Mesenchymal stem cell (in vitro differentiated cells and primary cell): ENCODE data around the gene DDX28.

Experiments
- DNase-seq: peaks from one replicate; pipeline ENCODE4 v3.0.0-alpha.2; 2013
- H2AFZ ChIP-seq: one replicate; pipeline ENCODE4 v1.6.1; 2013; ENCODE audit warnings: low read depth, mild to moderate bottlenecking, control low read depth, inconsistent platforms, low read length, moderate library complexity
- H2AK5ac ChIP-seq: 2 replicates; pipeline ENCODE4 v1.6.1; 2013; ENCODE audit warnings: low read length, moderate library complexity, mild to moderate bottlenecking, inconsistent platforms; ENCODE audit not compliant: severe bottlenecking
- H2BK120ac ChIP-seq: one replicate; pipeline ENCODE4 v1.6.1; 2013; ENCODE audit warnings: low read depth, mild to moderate bottlenecking, inconsistent platforms, low read length, moderate library complexity
- H2BK12ac ChIP-seq, 2 experiments: one replicate each; pipeline ENCODE4 v1.6.1; 2013; ENCODE audit warnings: inconsistent platforms in 2 of 2, low read length in 2 of 2, mild to moderate bottlenecking in 2 of 2, moderate library complexity in 2 of 2, control low read depth in 1 of 2
- H2BK15ac ChIP-seq: one replicate; pipeline ENCODE4 v1.6.1; 2013; ENCODE audit warnings: mild to moderate bottlenecking, low read depth, inconsistent platforms; ENCODE audit not compliant: poor library complexity, severe bottlenecking
- H2BK5ac ChIP-seq: 2 replicates; pipeline ENCODE4 v1.6.1; 2013; ENCODE audit warnings: low read depth, mild to moderate bottlenecking, low read length, control low read depth, inconsistent platforms; ENCODE audit not compliant: poor library complexity, severe bottlenecking
- H3K14ac ChIP-seq, 2 experiments: one replicate each; pipeline ENCODE4 v1.6.1; 2013; ENCODE audit warnings: inconsistent platforms in 2 of 2, low read length in 2 of 2, control low read depth in 1 of 2, mild to moderate bottlenecking in 1 of 2, moderate library complexity in 1 of 2
- H3K18ac ChIP-seq, 2 experiments: one replicate each; pipeline ENCODE4 v1.6.1; 2013; ENCODE audit warnings: inconsistent platforms in 2 of 2, low read length in 2 of 2, control low read depth in 1 of 2, low read depth in 1 of 2, mild to moderate bottlenecking in 1 of 2
- H3K23ac ChIP-seq, 2 experiments: one replicate each; pipeline ENCODE4 v1.6.1; 2013; ENCODE audit warnings: inconsistent platforms in 2 of 2, low read length in 2 of 2, mild to moderate bottlenecking in 2 of 2, moderate library complexity in 2 of 2, control low read depth in 1 of 2
- H3K27ac ChIP-seq: 2 replicates; pipeline ENCODE4 v1.5.1; 2013; ENCODE audit warnings: mild to moderate bottlenecking, moderate library complexity, low read length, control low read depth, inconsistent platforms; ENCODE audit not compliant: poor library complexity, severe bottlenecking
- H3K27me3 ChIP-seq, 2 experiments: 2 replicates each; pipeline versions ENCODE4 v1.6.1 to v1.7.0; 2013; ENCODE audit warnings: low read length in 2 of 2, mild to moderate bottlenecking in 2 of 2, moderate library complexity in 2 of 2, control low read depth in 1 of 2, inconsistent platforms in 1 of 2; ENCODE audit not compliant: control insufficient read depth in 1 of 2, insufficient read depth in 1 of 2
- H3K36me3 ChIP-seq, 2 experiments: 2 replicates each; pipeline versions ENCODE4 v1.6.1 to v1.7.0; 2013; ENCODE audit warnings: low read length in 2 of 2, control low read depth in 1 of 2, inconsistent platforms in 1 of 2, low read depth in 1 of 2, mild to moderate bottlenecking in 1 of 2; ENCODE audit not compliant: insufficient read depth in 2 of 2, control insufficient read depth in 1 of 2
- H3K4ac ChIP-seq, 2 experiments: one replicate each; pipeline ENCODE4 v1.6.1; 2013; ENCODE audit warnings: inconsistent platforms in 2 of 2, low read length in 2 of 2, mild to moderate bottlenecking in 2 of 2, moderate library complexity in 2 of 2, control low read depth in 1 of 2, low read depth in 1 of 2
- H3K4me1 ChIP-seq: 2 replicates; pipeline ENCODE4 v1.6.1; 2013; ENCODE audit warnings: low read depth, low read length, control low read depth; ENCODE audit not compliant: control insufficient read depth, insufficient read depth
- H3K4me2 ChIP-seq: 2 replicates; pipeline ENCODE4 v1.6.1; 2013; ENCODE audit warnings: low read length, mild to moderate bottlenecking, inconsistent platforms; ENCODE audit not compliant: poor library complexity, severe bottlenecking
- H3K4me3 ChIP-seq, 2 experiments: 2 replicates each; pipeline versions ENCODE4 v1.5.1 to v1.7.0; 2013; ENCODE audit warnings: low read length in 2 of 2, mild to moderate bottlenecking in 2 of 2, control low read depth in 1 of 2, low read depth in 1 of 2; ENCODE audit not compliant: insufficient read depth in 1 of 2
- H3K79me1 ChIP-seq: replicated peaks from 2 replicates; pipeline ENCODE4 v1.6.1; 2013; ENCODE audit warnings: mild to moderate bottlenecking, control low read depth, low read length, inconsistent platforms; ENCODE audit not compliant: poor library complexity, severe bottlenecking
- H3K9ac ChIP-seq: 2 replicates; pipeline ENCODE4 v1.7.0; 2013; ENCODE audit warnings: mild to moderate bottlenecking, low read length, moderate library complexity
- H3K9me3 ChIP-seq: 2 replicates; pipeline ENCODE4 v1.7.0; 2013; ENCODE audit warnings: mild to moderate bottlenecking, low read length; ENCODE audit not compliant: control insufficient read depth
- H4K8ac ChIP-seq: one replicate; pipeline ENCODE4 v1.6.1; 2013; ENCODE audit warnings: inconsistent platforms, mild to moderate bottlenecking, low read length, moderate library complexity
- H4K91ac ChIP-seq: one replicate; pipeline ENCODE4 v1.6.1; 2013; ENCODE audit warnings: mild to moderate bottlenecking, low read length, inconsistent platforms
- WGBS: methylation state at CpG from one replicate; pipeline ENCODE4 v1.1.7; 2013; ENCODE audit warnings: mixed read lengths; 5-methylcytosine and 5-hydroxymethylcytosine counted together

DDX28 gene

DNA sequence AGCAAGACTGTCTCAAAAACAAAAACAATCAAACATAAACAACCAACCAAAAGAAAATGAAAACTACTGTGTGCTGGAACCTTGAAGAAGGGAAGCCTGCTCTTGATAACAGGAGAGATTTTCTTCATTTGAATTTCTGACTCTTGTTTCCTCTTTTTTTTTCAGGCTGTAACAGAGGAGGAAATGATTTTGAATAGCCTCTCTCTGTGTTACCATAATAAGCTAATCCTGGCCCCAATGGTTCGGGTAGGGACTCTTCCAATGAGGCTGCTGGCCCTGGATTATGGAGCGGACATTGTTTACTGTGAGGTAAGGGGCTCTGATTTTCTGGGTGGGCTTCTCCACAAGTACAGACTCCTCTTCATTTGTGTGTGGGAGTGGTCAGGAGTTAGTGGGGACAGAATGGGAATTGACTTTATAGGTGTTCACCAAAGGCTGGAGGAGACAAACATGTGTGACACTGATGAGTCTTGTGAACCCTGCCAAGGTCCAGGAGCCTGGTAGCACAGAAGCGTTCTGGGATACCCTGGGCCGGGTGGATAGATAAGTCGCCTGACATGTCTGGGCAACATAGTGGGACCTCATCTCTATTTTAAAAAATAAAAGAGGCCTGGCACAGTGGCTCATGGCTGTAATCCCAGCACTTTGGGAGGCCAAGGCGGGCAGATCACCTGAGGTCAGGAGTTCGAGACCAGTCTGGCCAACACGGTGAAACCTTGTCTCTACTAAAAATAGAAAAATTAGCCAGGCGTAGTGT lies 15.0 kb upstream of the DDX28 start:
- peaks cover 9 to 10% of the 10 kb centered on the region in 2 experiments for H3K36me3 ChIP-seq
- H3K4me3 ChIP-seq, result no peak overlapping the region
- H3K4ac ChIP-seq, result no peak overlapping the region
- no peak overlapping the region for H3K14ac ChIP-seq
- H2AFZ ChIP-seq, result no peak overlapping the region
- no peak for DNase-seq
- H2BK5ac ChIP-seq, result no peak overlapping the region
- H2BK12ac ChIP-seq, result no peak overlapping the region
- 97% methylated on average over 9 of the region's 9 CpGs for WGBS
- H3K79me1 ChIP-seq, result peaks cover 12% of the 10 kb centered on the region
- H3K9ac ChIP-seq, result no peak overlapping the region
- H3K4me2 ChIP-seq, result no peak overlapping the region
- no peak overlapping the region for H2BK15ac ChIP-seq
- H3K9me3 ChIP-seq, result no peaks in the 10 kb centered on the region
- H3K18ac ChIP-seq, result no peak overlapping the region
- no peak overlapping the region for H3K23ac ChIP-seq
- H3K27ac ChIP-seq, result no peak overlapping the region
- H4K8ac ChIP-seq, result no peak overlapping the region
- H2AK5ac ChIP-seq, result no peak overlapping the region
- no peaks in the 10 kb centered on the region for H3K27me3 ChIP-seq
- no peak overlapping the region for H4K91ac ChIP-seq
- H3K4me1 ChIP-seq, result no peaks in the 10 kb centered on the region
- H2BK120ac ChIP-seq, result no peak overlapping the region

DNA sequence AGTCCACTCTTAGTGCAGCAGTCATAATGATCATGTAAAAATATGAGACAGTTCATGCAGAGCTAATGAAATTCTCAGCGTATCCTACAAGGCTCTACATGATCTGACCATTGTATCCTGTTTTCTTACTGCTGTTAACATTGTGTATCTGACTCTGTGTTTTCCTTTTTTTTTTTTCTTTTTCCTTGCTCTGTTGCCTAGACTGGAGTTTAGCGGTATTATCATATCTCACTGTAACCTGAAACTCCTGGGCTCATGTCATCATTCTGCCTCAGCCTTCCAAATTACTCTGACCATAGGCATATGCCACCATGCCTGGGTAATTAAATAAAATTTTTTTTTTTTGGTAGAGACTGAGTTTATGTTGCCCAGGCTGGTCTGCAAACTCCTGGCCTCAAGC lies 12.2 kb upstream of the DDX28 start:
- Histone ChIP-seq H4K91ac (no peak overlapping the region), H3K4me2 (no peak overlapping the region)
- 100% methylated on average over 1 of the region's 2 CpGs for WGBS

GRCh38 chr16:68033101-68033500 lies 10.1 kb upstream of the DDX28 start:
- DNase-seq, result no peak
- Histone ChIP-seq H3K27ac (no peak overlapping the region), H3K36me3 (peaks cover 3 to 9% of the 10 kb centered on the region in 2 experiments), H2AK5ac (no peak overlapping the region), H2AFZ (no peak overlapping the region), H3K23ac (no peak overlapping the region), H2BK120ac (no peak overlapping the region), H4K91ac (no peak overlapping the region), H3K14ac (no peak overlapping the region), H2BK15ac (no peak overlapping the region), H3K4me1 (no peaks in the 10 kb centered on the region), H3K9ac (no peak overlapping the region), H3K9me3 (no peaks in the 10 kb centered on the region), H3K18ac (no peak overlapping the region), H2BK12ac (no peak overlapping the region), H3K4me3 (no peak overlapping the region), H3K4ac (no peak overlapping the region), H3K79me1 (peaks cover 18% of the 10 kb centered on the region), H4K8ac (no peak overlapping the region), H3K4me2 (no peak overlapping the region), H3K27me3 (no peaks in the 10 kb centered on the region), H2BK5ac (no peak overlapping the region)
- 98% methylated on average over 2 of the region's 2 CpGs for WGBS

More for the DNA sequence above, 12.2 kb upstream of the DDX28 start:
- H2BK15ac ChIP-seq, result no peak overlapping the region
- H3K36me3 ChIP-seq, result peaks cover 7% of the 10 kb centered on the region in 2 experiments
- H3K4me3 ChIP-seq, result no peak overlapping the region
- no peak overlapping the region for H3K9ac ChIP-seq
- no peak overlapping the region for H2BK12ac ChIP-seq
- H3K9me3 ChIP-seq, result no peaks in the 10 kb centered on the region
- peaks cover 10% of the 10 kb centered on the region for H3K79me1 ChIP-seq
- H3K4ac ChIP-seq, result no peak overlapping the region
- H3K14ac ChIP-seq, result no peak overlapping the region
- no peak overlapping the region for H3K27ac ChIP-seq
- H4K8ac ChIP-seq, result no peak overlapping the region
- H2BK120ac ChIP-seq, result no peak overlapping the region
- H3K4me1 ChIP-seq, result no peaks in the 10 kb centered on the region
- no peak overlapping the region for H2AFZ ChIP-seq
- no peak overlapping the region for H2BK5ac ChIP-seq
- no peak overlapping the region for H2AK5ac ChIP-seq
- no peak for DNase-seq
- H3K18ac ChIP-seq, result no peak overlapping the region
- H3K23ac ChIP-seq, result no peak overlapping the region
- no peaks in the 10 kb centered on the region for H3K27me3 ChIP-seq

GRCh38 chr16:68031951-68032350 lies 8.9 kb upstream of the DDX28 start:
- Histone ChIP-seq H3K36me3 (peaks cover 3 to 15% of the 10 kb centered on the region in 2 experiments), H3K14ac (no peak overlapping the region), H3K18ac (no peak overlapping the region), H3K9me3 (no peaks in the 10 kb centered on the region), H3K79me1 (peaks cover 24% of the 10 kb centered on the region), H2BK5ac (no peak overlapping the region), H2BK120ac (no peak overlapping the region), H4K8ac (no peak overlapping the region), H2BK15ac (no peak overlapping the region), H3K4ac (no peak overlapping the region), H3K27me3 (no peaks in the 10 kb centered on the region), H3K4me1 (no peaks in the 10 kb centered on the region), H3K23ac (no peak overlapping the region), H3K4me3 (no peak overlapping the region), H3K4me2 (no peak overlapping the region), H3K27ac (no peak overlapping the region), H2AFZ (no peak overlapping the region), H2BK12ac (no peak overlapping the region), H3K9ac (no peak overlapping the region), H2AK5ac (no peak overlapping the region), H4K91ac (no peak overlapping the region)
- 93% methylated on average over 2 of the region's 2 CpGs for WGBS
- no peak for DNase-seq
